ENCODE measurements around the gene CAMK1G. TPM values are rescaled to one million over a fixed set of nuclear protein-coding genes. Genes with fewer than 3 reads are reported as not detected.
A peak's percentile ranks its signal among the peaks of the same experiment; 100 is the strongest.

The CAMK1G gene
- total and polyA plus RNA-seq, 2 donors: 0.14 to 0.27 TPM

- DNase-seq (ENCODE audit: low read depth in 6 of 9, low spot score in 9 of 9): no peak
- 80% methylated on average over 3 of the region's 3 CpGs for WGBS
- Histone ChIP-seq H3K9me3 (ENCODE audit: control insufficient read depth in 2 of 2, insufficient read depth in 1 of 2, low read length in 1 of 2) (no peaks in the 10 kb centered on the region), H3K4me1 (ENCODE audit: control insufficient read depth in 2 of 2, insufficient read depth in 2 of 2, low read length in 2 of 2) (peaks cover 0 to 2% of the 10 kb centered on the region in 2 donors), H3K27ac (ENCODE audit: low read depth in 1 of 2, low read length in 1 of 2) (no peak overlapping the region), H3K27me3 (ENCODE audit: control insufficient read depth in 2 of 2, insufficient read depth in 1 of 2, low read length in 1 of 2) (peaks cover 0 to under 1% of the 10 kb centered on the region in 2 donors), H3K4me3 (ENCODE audit: low read length in 2 of 2) (no peak overlapping the region), H3K36me3 (ENCODE audit: control insufficient read depth in 2 of 2, insufficient read depth in 2 of 2, low read length in 1 of 2) (no peaks in the 10 kb centered on the region)
Measured at GRCh38 chr1:209560529-209560928, 23.0 kb upstream of the CAMK1G start.

- H3K9me3 ChIP-seq (ENCODE audit: control insufficient read depth in 2 of 2, insufficient read depth in 1 of 2, low read length in 1 of 2): no peaks in the 10 kb centered on the region
- DNase-seq (ENCODE audit: low read depth in 6 of 9, low spot score in 9 of 9): no peak
- 96% methylated on average over 10 of the region's 10 CpGs for WGBS
- no peak overlapping the region for H3K4me3 ChIP-seq (ENCODE audit: low read length in 2 of 2)
- no peaks in the 10 kb centered on the region for H3K36me3 ChIP-seq (ENCODE audit: control insufficient read depth in 2 of 2, insufficient read depth in 2 of 2, low read length in 1 of 2)
- peaks cover 0 to 4% of the 10 kb centered on the region in 2 donors for H3K27me3 ChIP-seq (ENCODE audit: control insufficient read depth in 2 of 2, insufficient read depth in 1 of 2, low read length in 1 of 2)
- peaks cover 0 to 2% of the 10 kb centered on the region in 2 donors for H3K4me1 ChIP-seq (ENCODE audit: control insufficient read depth in 2 of 2, insufficient read depth in 2 of 2, low read length in 2 of 2)
- H3K27ac ChIP-seq (ENCODE audit: low read depth in 1 of 2, low read length in 1 of 2): no peak overlapping the region
Measured at GRCh38 chr1:209560952-209561351, 22.6 kb upstream of the CAMK1G start.

GRCh38 chr1:209561532-209561931 lies 22.0 kb upstream of the CAMK1G start:
- Histone ChIP-seq H3K36me3 (ENCODE audit: control insufficient read depth in 2 of 2, insufficient read depth in 2 of 2, low read length in 1 of 2) (no peaks in the 10 kb centered on the region), H3K27ac (ENCODE audit: low read depth in 1 of 2, low read length in 1 of 2) (no peak overlapping the region), H3K4me1 (ENCODE audit: control insufficient read depth in 2 of 2, insufficient read depth in 2 of 2, low read length in 2 of 2) (peaks cover 0 to 2% of the 10 kb centered on the region in 2 donors), H3K4me3 (ENCODE audit: low read length in 2 of 2) (no peak overlapping the region), H3K9me3 (ENCODE audit: control insufficient read depth in 2 of 2, insufficient read depth in 1 of 2, low read length in 1 of 2) (no peaks in the 10 kb centered on the region), H3K27me3 (ENCODE audit: control insufficient read depth in 2 of 2, insufficient read depth in 1 of 2, low read length in 1 of 2) (peaks cover 0 to 6% of the 10 kb centered on the region in 2 donors)
- DNase-seq (ENCODE audit: low read depth in 6 of 9, low spot score in 9 of 9): no peak
- WGBS: 87% methylated on average over 6 of the region's 6 CpGs

GRCh38 chr1:209564849-209565248 lies 18.7 kb upstream of the CAMK1G start:
- Histone ChIP-seq H3K36me3 (ENCODE audit: control insufficient read depth in 2 of 2, insufficient read depth in 2 of 2, low read length in 1 of 2) (no peaks in the 10 kb centered on the region), H3K4me1 (ENCODE audit: control insufficient read depth in 2 of 2, insufficient read depth in 2 of 2, low read length in 2 of 2) (peaks cover 0 to 2% of the 10 kb centered on the region in 2 donors), H3K4me3 (ENCODE audit: low read length in 2 of 2) (no peak overlapping the region), H3K9me3 (ENCODE audit: control insufficient read depth in 2 of 2, insufficient read depth in 1 of 2, low read length in 1 of 2) (no peaks in the 10 kb centered on the region), H3K27ac (ENCODE audit: low read depth in 1 of 2, low read length in 1 of 2) (no peak overlapping the region), H3K27me3 (ENCODE audit: control insufficient read depth in 2 of 2, insufficient read depth in 1 of 2, low read length in 1 of 2) (peaks cover 0 to 6% of the 10 kb centered on the region in 2 donors)
- DNase-seq (ENCODE audit: low read depth in 6 of 9, low spot score in 9 of 9): no peak
- 87% methylated on average over 4 of the region's 4 CpGs for WGBS

GRCh38 chr1:209565759-209566678 lies 17.5 kb upstream of the CAMK1G start:
- H3K27me3 ChIP-seq (ENCODE audit: control insufficient read depth in 2 of 2, insufficient read depth in 1 of 2, low read length in 1 of 2): peaks cover 0 to 10% of the 10 kb centered on the region in 2 donors
- H3K27ac ChIP-seq (ENCODE audit: low read depth in 1 of 2, low read length in 1 of 2): no peak overlapping the region
- DNase-seq (ENCODE audit: low read depth in 6 of 9, low spot score in 9 of 9): peak; percentile 14 to 68 (median 37)
- 41% methylated on average over 15 of the region's 15 CpGs for WGBS
- no peak overlapping the region for H3K4me3 ChIP-seq (ENCODE audit: low read length in 2 of 2)
- H3K9me3 ChIP-seq (ENCODE audit: control insufficient read depth in 2 of 2, insufficient read depth in 1 of 2, low read length in 1 of 2): no peaks in the 10 kb centered on the region
- H3K36me3 ChIP-seq (ENCODE audit: control insufficient read depth in 2 of 2, insufficient read depth in 2 of 2, low read length in 1 of 2): no peaks in the 10 kb centered on the region
- peaks cover 0 to 2% of the 10 kb centered on the region in 2 donors for H3K4me1 ChIP-seq (ENCODE audit: control insufficient read depth in 2 of 2, insufficient read depth in 2 of 2, low read length in 2 of 2)

- DNase-seq (ENCODE audit: low read depth in 6 of 9, low spot score in 9 of 9): no peak
- Histone ChIP-seq H3K4me3 (ENCODE audit: low read length in 2 of 2) (no peak overlapping the region), H3K27me3 (ENCODE audit: control insufficient read depth in 2 of 2, insufficient read depth in 1 of 2, low read length in 1 of 2) (peaks cover 0 to 10% of the 10 kb centered on the region in 2 donors), H3K36me3 (ENCODE audit: control insufficient read depth in 2 of 2, insufficient read depth in 2 of 2, low read length in 1 of 2) (no peaks in the 10 kb centered on the region), H3K27ac (ENCODE audit: low read depth in 1 of 2, low read length in 1 of 2) (no peak overlapping the region), H3K4me1 (ENCODE audit: control insufficient read depth in 2 of 2, insufficient read depth in 2 of 2, low read length in 2 of 2) (peaks cover 0 to 2% of the 10 kb centered on the region in 2 donors), H3K9me3 (ENCODE audit: control insufficient read depth in 2 of 2, insufficient read depth in 1 of 2, low read length in 1 of 2) (no peaks in the 10 kb centered on the region)
- WGBS: 40% methylated on average over 1 of the region's 1 CpG
Measured at GRCh38 chr1:209567698-209568175, 15.8 kb upstream of the CAMK1G start.

GRCh38 chr1:209569455-209570207 lies 13.9 kb upstream of the CAMK1G start:
- WGBS: 15% methylated on average over 9 of the region's 9 CpGs
- Histone ChIP-seq H3K4me3 (ENCODE audit: low read length in 2 of 2) (no peak overlapping the region), H3K9me3 (ENCODE audit: control insufficient read depth in 2 of 2, insufficient read depth in 1 of 2, low read length in 1 of 2) (no peaks in the 10 kb centered on the region), H3K27ac (ENCODE audit: low read depth in 1 of 2, low read length in 1 of 2) (no peak overlapping the region), H3K4me1 (ENCODE audit: control insufficient read depth in 2 of 2, insufficient read depth in 2 of 2, low read length in 2 of 2) (peaks cover 0 to 2% of the 10 kb centered on the region in 2 donors), H3K27me3 (ENCODE audit: control insufficient read depth in 2 of 2, insufficient read depth in 1 of 2, low read length in 1 of 2) (peaks cover 0 to 12% of the 10 kb centered on the region in 2 donors), H3K36me3 (ENCODE audit: control insufficient read depth in 2 of 2, insufficient read depth in 2 of 2, low read length in 1 of 2) (no peaks in the 10 kb centered on the region)
- DNase-seq (ENCODE audit: low read depth in 6 of 9, low spot score in 9 of 9): peak; percentile 30 to 79 (median 50)

GRCh38 chr1:209570743-209571142 lies 12.8 kb upstream of the CAMK1G start:
- H3K4me1 ChIP-seq (ENCODE audit: control insufficient read depth in 2 of 2, insufficient read depth in 2 of 2, low read length in 2 of 2): no peaks in the 10 kb centered on the region
- no peaks in the 10 kb centered on the region for H3K36me3 ChIP-seq (ENCODE audit: control insufficient read depth in 2 of 2, insufficient read depth in 2 of 2, low read length in 1 of 2)
- no peaks in the 10 kb centered on the region for H3K9me3 ChIP-seq (ENCODE audit: control insufficient read depth in 2 of 2, insufficient read depth in 1 of 2, low read length in 1 of 2)
- 73% methylated on average over 3 of the region's 3 CpGs for WGBS
- H3K27me3 ChIP-seq (ENCODE audit: control insufficient read depth in 2 of 2, insufficient read depth in 1 of 2, low read length in 1 of 2): peaks cover 0 to 11% of the 10 kb centered on the region in 2 donors
- no peak overlapping the region for H3K4me3 ChIP-seq (ENCODE audit: low read length in 2 of 2)
- no peak overlapping the region for H3K27ac ChIP-seq (ENCODE audit: low read depth in 1 of 2, low read length in 1 of 2)
- no peak for DNase-seq (ENCODE audit: low read depth in 6 of 9, low spot score in 9 of 9)

Data from thymus (tissue), 11 donors.